Esophagus squamous epithelium (tissue), 5 donors: ENCODE results near the gene CTDSPL. TPM values are rescaled to one million over a fixed set of nuclear protein-coding genes. Genes with fewer than 3 reads are reported as not detected.

Source experiments
- DNase-seq: peaks from one replicate; lab custom pipeline; 2025; lab: John Stamatoyannopoulos, UW
- H3K27ac ChIP-seq, 4 donors: fragments of 200-600 bp; sonication (generic); one replicate each; pipeline ENCODE4 v1.5.1; 2016 to 2019; ENCODE audit warnings: mild to moderate bottlenecking in 1 of 4
- H3K27me3 ChIP-seq, 4 donors: fragments of 200-600 bp; sonication (generic); 1 replicate in 3 of 4; 2 replicates in 1 of 4; pipeline versions ENCODE4 v1.5.1 to v1.6.0; 2017 to 2021; ENCODE audit warnings: antibody characterized with exemption in 1 of 4
- H3K36me3 ChIP-seq, 3 donors: fragments of 200-600 bp; sonication (generic); one replicate each; pipeline ENCODE4 v1.5.1; 2016 to 2019
- H3K4me1 ChIP-seq, 3 donors: fragments of 200-600 bp; sonication (generic); one replicate each; pipeline ENCODE4 v1.5.1; 2017 to 2019
- H3K4me3 ChIP-seq, 4 donors: fragments of 200-600 bp; sonication (generic); 1 replicate in 3 of 4; 2 replicates in 1 of 4; pipeline ENCODE4 v1.5.1; 2016 to 2019; ENCODE audit warnings: mild to moderate bottlenecking in 2 of 4, moderate library complexity in 1 of 4
- H3K9me3 ChIP-seq, 3 donors: fragments of 200-600 bp; sonication (generic); one replicate each; pipeline ENCODE4 v1.5.1; 2016 to 2019
- POLR2A ChIP-seq, 4 donors: fragments of 450-650 bp; IDR thresholded peaks; one replicate each; pipeline ENCODE4 v1.6.1; 2017; ENCODE audit warnings: antibody characterized with exemption in 4 of 4, mild to moderate bottlenecking in 4 of 4, moderate library complexity in 3 of 4
- WGBS, 2 donors: methylation state at CpG; one replicate each; pipeline ENCODE4 v1.1.5; 2018; 5-methylcytosine and 5-hydroxymethylcytosine counted together
- intact Hi-C: fragments of 100-400 bp; cut with DNase I; formaldehyde crosslinking; loops from one replicate; pipeline ENCODE4 v1.15.0; 2022
- total RNA-seq, 4 donors: library from RNA; depleted of rRNA; stranded (reverse); fragments of >200 nt; gene quantifications; one replicate each; pipeline ENCODE4 v1.1.0, GENCODE V29; 2016
- TF ChIP-seq, protein P1 (sequence below), 6 experiments: fragments of 450-650 bp in 4 of 6; fragments of 200-600 bp in 2 of 6; sonication (generic) in 2 of 6; IDR thresholded peaks; one replicate each; pipeline ENCODE4 v1.5.1; 2016 to 2019; ENCODE audit warnings: antibody characterized with exemption in 6 of 6, mild to moderate bottlenecking in 4 of 6, moderate library complexity in 4 of 6
- donor health status: DM: yes; HTN: yes; CAD: no.

Gene CTDSPL
- total RNA-seq, 4 donors from 2014 or later = 20.7 to 55.1 (median 30.8) TPM

- Histone ChIP-seq H3K9me3 (no peaks in the 10 kb centered on the region), H3K4me1 (peaks cover 0 to 71% (median 17%) of the 10 kb centered on the region in 3 donors), H3K4me3 (no peak overlapping the region), H3K27ac (peak overlapping the region in 3 of 4 donors; percentile 24 to 57 (median 24)), H3K36me3 (no peaks in the 10 kb centered on the region), H3K27me3 (no peaks in the 10 kb centered on the region)
- TF ChIP-seq, protein P1, sequence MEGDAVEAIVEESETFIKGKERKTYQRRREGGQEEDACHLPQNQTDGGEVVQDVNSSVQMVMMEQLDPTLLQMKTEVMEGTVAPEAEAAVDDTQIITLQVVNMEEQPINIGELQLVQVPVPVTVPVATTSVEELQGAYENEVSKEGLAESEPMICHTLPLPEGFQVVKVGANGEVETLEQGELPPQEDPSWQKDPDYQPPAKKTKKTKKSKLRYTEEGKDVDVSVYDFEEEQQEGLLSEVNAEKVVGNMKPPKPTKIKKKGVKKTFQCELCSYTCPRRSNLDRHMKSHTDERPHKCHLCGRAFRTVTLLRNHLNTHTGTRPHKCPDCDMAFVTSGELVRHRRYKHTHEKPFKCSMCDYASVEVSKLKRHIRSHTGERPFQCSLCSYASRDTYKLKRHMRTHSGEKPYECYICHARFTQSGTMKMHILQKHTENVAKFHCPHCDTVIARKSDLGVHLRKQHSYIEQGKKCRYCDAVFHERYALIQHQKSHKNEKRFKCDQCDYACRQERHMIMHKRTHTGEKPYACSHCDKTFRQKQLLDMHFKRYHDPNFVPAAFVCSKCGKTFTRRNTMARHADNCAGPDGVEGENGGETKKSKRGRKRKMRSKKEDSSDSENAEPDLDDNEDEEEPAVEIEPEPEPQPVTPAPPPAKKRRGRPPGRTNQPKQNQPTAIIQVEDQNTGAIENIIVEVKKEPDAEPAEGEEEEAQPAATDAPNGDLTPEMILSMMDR (IDR thresholded peaks at IDR 0.05) = no peak
- TF ChIP-seq POLR2A (IDR thresholded peaks at IDR 0.05) = no peak
- intact Hi-C loops = no loop called here
- no peak for DNase-seq
- 31 to 32% methylated on average over 3 of the region's 3 CpGs for WGBS, 2 donors
These were observed 31.4 kb downstream of the CTDSPL start for GRCh38 chr3:37892927-37893600.

DNA sequence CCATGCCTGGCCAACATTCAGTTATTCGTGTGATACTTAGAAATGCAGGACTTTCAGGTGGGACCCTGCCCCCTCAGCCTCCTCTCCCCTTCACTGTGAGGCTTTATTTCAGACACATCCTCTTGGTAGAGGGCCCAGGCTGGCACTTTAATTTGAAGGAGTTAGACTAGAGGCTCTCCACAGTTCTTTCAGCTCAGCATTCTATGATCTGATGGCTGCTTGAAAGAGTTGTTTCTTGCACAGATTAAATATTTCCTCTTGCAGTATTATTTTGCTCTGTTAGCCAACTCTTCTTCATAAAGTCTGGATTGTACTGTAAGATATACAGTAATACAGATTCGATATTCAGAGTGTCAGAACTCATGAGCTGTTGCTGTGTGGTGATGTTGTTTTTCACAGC is 35.1 kb downstream of the CTDSPL start:
- Histone ChIP-seq H3K27me3 (no peaks in the 10 kb centered on the region), H3K27ac (no peak overlapping the region), H3K4me1 (peaks cover 0 to 57% (median 23%) of the 10 kb centered on the region in 3 donors), H3K4me3 (no peak overlapping the region), H3K36me3 (no peaks in the 10 kb centered on the region), H3K9me3 (no peaks in the 10 kb centered on the region)
- no peak for TF ChIP-seq POLR2A (IDR thresholded peaks at IDR 0.05)
- TF ChIP-seq, protein P1 (IDR thresholded peaks at IDR 0.05) = no peak
- 42 to 48% methylated on average over 2 of the region's 2 CpGs for WGBS, 2 donors
- intact Hi-C loops = no loop called here
- DNase-seq = no peak

DNA sequence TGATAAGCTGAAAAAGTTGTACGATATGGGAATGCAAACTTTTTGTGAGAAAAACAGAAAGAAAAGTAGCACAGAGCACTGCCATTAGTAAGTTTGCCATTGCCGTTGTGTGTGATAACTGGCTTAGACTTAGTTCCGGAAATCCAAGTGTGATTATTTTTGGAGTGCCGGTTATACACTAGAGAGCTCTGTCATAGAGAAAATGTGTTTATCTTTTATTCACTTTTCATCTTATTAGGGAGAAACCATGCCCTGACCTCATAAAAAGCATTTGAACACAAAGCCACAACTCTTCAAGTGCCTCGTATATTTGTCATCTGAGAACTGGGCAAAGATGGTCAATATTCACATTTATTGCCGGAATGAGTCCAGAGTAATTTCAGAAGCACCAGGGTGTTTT is 36.1 kb downstream of the CTDSPL start:
- H3K27ac ChIP-seq = no peak overlapping the region
- no peaks in the 10 kb centered on the region for H3K27me3 ChIP-seq
- no peak overlapping the region for H3K4me3 ChIP-seq
- 55 to 62% methylated on average over 6 of the region's 6 CpGs for WGBS, 2 donors
- intact Hi-C loops = no loop called here
- no peaks in the 10 kb centered on the region for H3K36me3 ChIP-seq
- no peak for DNase-seq
- H3K9me3 ChIP-seq = no peaks in the 10 kb centered on the region
- peaks cover 0 to 48% (median 19%) of the 10 kb centered on the region in 3 donors for H3K4me1 ChIP-seq
- no peak for TF ChIP-seq POLR2A (IDR thresholded peaks at IDR 0.05)
- TF ChIP-seq, protein P1 (IDR thresholded peaks at IDR 0.05) = no peak

- 62 to 90% methylated on average over 3 of the region's 3 CpGs for WGBS, 2 donors
- H3K4me1 ChIP-seq = peaks cover 0 to 47% (median 13%) of the 10 kb centered on the region in 3 donors
- H3K4me3 ChIP-seq = no peak overlapping the region
- TF ChIP-seq POLR2A (IDR thresholded peaks at IDR 0.05) = no peak
- TF ChIP-seq, protein P1 (IDR thresholded peaks at IDR 0.05) = no peak
- DNase-seq = no peak
- no peaks in the 10 kb centered on the region for H3K27me3 ChIP-seq
- H3K9me3 ChIP-seq = no peaks in the 10 kb centered on the region
- intact Hi-C loops = no loop called here
- H3K27ac ChIP-seq = no peak overlapping the region
- H3K36me3 ChIP-seq = no peaks in the 10 kb centered on the region
These were observed 36.7 kb downstream of the CTDSPL start for GRCh38 chr3:37898424-37898823.

DNA sequence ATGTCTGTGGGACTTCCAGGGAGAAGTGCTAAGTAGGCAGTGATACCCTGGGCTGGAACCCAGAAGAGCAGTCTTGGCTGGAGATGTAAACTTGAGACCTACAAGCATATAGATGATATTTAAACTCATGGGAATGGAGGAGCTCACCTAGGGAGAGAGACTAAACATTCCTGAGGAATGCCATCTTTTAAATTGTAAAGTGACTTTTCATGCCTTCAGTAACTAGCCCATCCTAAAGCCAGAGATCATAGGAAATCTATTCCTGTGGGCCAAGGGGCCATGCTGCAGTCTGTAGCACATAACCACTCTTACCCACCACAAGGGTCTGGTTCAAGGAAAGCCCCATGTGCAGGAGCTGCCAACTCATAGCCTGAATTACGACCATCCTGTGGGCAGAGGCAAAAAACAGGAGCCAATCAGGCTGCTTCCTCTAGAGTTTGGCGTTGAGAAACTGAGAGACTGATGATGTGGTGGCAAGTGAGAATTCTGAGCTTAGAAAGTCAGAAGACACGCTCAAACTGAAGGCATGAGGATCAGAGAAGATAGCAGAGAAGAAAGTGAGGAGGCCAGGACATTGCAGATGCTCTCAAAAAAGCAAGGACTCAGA is 37.5 kb downstream of the CTDSPL start:
- no peak overlapping the region for H3K27ac ChIP-seq
- no peaks in the 10 kb centered on the region for H3K36me3 ChIP-seq
- H3K9me3 ChIP-seq = no peaks in the 10 kb centered on the region
- TF ChIP-seq POLR2A (IDR thresholded peaks at IDR 0.05) = no peak
- TF ChIP-seq, protein P1 (IDR thresholded peaks at IDR 0.05) = no peak
- 62 to 76% methylated on average over 3 of the region's 3 CpGs for WGBS, 2 donors
- H3K27me3 ChIP-seq = no peaks in the 10 kb centered on the region
- H3K4me1 ChIP-seq = peaks cover 0 to 47% (median 17%) of the 10 kb centered on the region in 3 donors
- H3K4me3 ChIP-seq = no peak overlapping the region
- intact Hi-C loops = no loop called here
- DNase-seq = no peak
